GM18520 (cell line): ENCODE data around the gene FAM83D.
A peak's percentile ranks its signal among the peaks of the same experiment; 100 is the strongest.
"Not testable (repeated sequence)": the region's sequence is repeated elsewhere in the genome, so short reads cannot be mapped to it uniquely, and the experiment has no call there.

Source experiments
- ATAC-seq: cut with Tn5 transposase; IDR thresholded peaks from one replicate; pipeline ENCODE4 v1.9.1; 2021; ENCODE audit not compliant: unreplicated experiment

The FAM83D gene

GRCh38 chr20:38962928-38963401 lies 36.7 kb downstream of the FAM83D start:
- ATAC-seq: no peak

GRCh38 chr20:38963745-38964144 lies 37.5 kb downstream of the FAM83D start:
- ATAC-seq: no peak

GRCh38 chr20:38965264-38965663 lies 39.0 kb downstream of the FAM83D start:
- ATAC-seq: no peak

GRCh38 chr20:38968090-38968489 lies 41.9 kb downstream of the FAM83D start:
- no peak for ATAC-seq

GRCh38 chr20:38969708-38970107 lies 43.5 kb downstream of the FAM83D start:
- ATAC-seq: no peak

- no peak for ATAC-seq
These were observed 44.1 kb downstream of the FAM83D start for GRCh38 chr20:38970302-38970701.

- no peak for ATAC-seq
These were observed 46.9 kb downstream of the FAM83D start for GRCh38 chr20:38973107-38973506.

GRCh38 chr20:38973645-38974044 lies 47.4 kb downstream of the FAM83D start:
- no peak for ATAC-seq

GRCh38 chr20:38975539-38976120 lies 49.4 kb downstream of the FAM83D start:
- no peak for ATAC-seq

- no peak for ATAC-seq
These were observed 53.2 kb downstream of the FAM83D start for GRCh38 chr20:38979434-38979833.

GRCh38 chr20:38979842-38980241 lies 53.6 kb downstream of the FAM83D start:
- ATAC-seq: no peak

- no peak for ATAC-seq
These were observed 56.1 kb downstream of the FAM83D start for GRCh38 chr20:38982291-38982690.

- no peak for ATAC-seq
These were observed 58.8 kb downstream of the FAM83D start for GRCh38 chr20:38985060-38985459.

- no peak for ATAC-seq
These were observed 59.5 kb downstream of the FAM83D start for GRCh38 chr20:38985603-38986170.

- ATAC-seq: no peak
These were observed 60.4 kb downstream of the FAM83D start for GRCh38 chr20:38986663-38987062.

GRCh38 chr20:38987777-38988176 lies 61.6 kb downstream of the FAM83D start:
- ATAC-seq: peak; percentile 57

GRCh38 chr20:38990728-38991127 lies 64.5 kb downstream of the FAM83D start:
- no peak for ATAC-seq

GRCh38 chr20:38991814-38992704 lies 65.8 kb downstream of the FAM83D start:
- no peak for ATAC-seq

GRCh38 chr20:38995536-38996044 lies 69.4 kb downstream of the FAM83D start:
- ATAC-seq: no peak

GRCh38 chr20:38996866-38997265 lies 70.6 kb downstream of the FAM83D start:
- not testable (repeated sequence) for ATAC-seq

GRCh38 chr20:38997622-38998021 lies 71.4 kb downstream of the FAM83D start:
- ATAC-seq: peak; percentile 78

- no peak for ATAC-seq
These were observed 73.0 kb downstream of the FAM83D start for GRCh38 chr20:38999217-38999616.
